Body of pancreas (tissue), 4 donors: Measurements from ENCODE around the gene HPX. TPM values are rescaled to one million over a fixed set of nuclear protein-coding genes. Genes with fewer than 3 reads are reported as not detected.

Experiments used
- ATAC-seq: fragments of 150-250 bp; one replicate; pipeline ENCODE4 v1.9.1; 2016
- DNase-seq, 4 donors: peaks; one replicate each; pipeline ENCODE4 v3.0.0-alpha.2; 2019
- H3K27ac ChIP-seq, 4 donors: fragments of 200-600 bp; sonication (generic); 1 replicate in 3 of 4; 2 replicates in 1 of 4; pipeline versions ENCODE4 v1.5.1 to v1.6.1; 2016 to 2019; ENCODE audit warnings: mild to moderate bottlenecking in 1 of 4, mixed read lengths in 1 of 4, moderate library complexity in 1 of 4
- H3K27me3 ChIP-seq, 2 donors: fragments of 200-600 bp; sonication (generic); one replicate each; pipeline ENCODE4 v1.6.0; 2016; ENCODE audit warnings: mild to moderate bottlenecking in 1 of 2
- H3K36me3 ChIP-seq, 2 donors: fragments of 200-600 bp; sonication (generic); replicated peaks in 1 of 2; 2 replicates each; pipeline ENCODE4 v1.5.1; 2016; ENCODE audit warnings: low read depth in 2 of 2; ENCODE audit not compliant: insufficient read depth in 1 of 2
- H3K4me1 ChIP-seq: fragments of 200-600 bp; sonication (generic); one replicate; pipeline ENCODE4 v1.6.0; 2016
- H3K4me3 ChIP-seq, 2 donors: fragments of 200-600 bp; sonication (generic); 1 replicate in 1 of 2; 2 replicates in 1 of 2; pipeline ENCODE4 v1.5.1; 2016 to 2019
- H3K9me3 ChIP-seq, 3 donors: fragments of 200-600 bp; sonication (generic); 1 replicate in 2 of 3; 2 replicates in 1 of 3; pipeline ENCODE4 v1.5.1; 2016
- CTCF ChIP-seq, 7 experiments: fragments of 450-650 bp in 4 of 7; fragments of 200-600 bp in 3 of 7; sonication (generic) in 3 of 7; IDR thresholded peaks; one replicate each; pipeline ENCODE4 v1.5.1; 2016 to 2019; ENCODE audit warnings: antibody characterized with exemption in 7 of 7
- POLR2A ChIP-seq, 3 donors: fragments of 450-650 bp; IDR thresholded peaks; one replicate each; pipeline ENCODE4 v1.6.1; 2016; ENCODE audit warnings: antibody characterized with exemption in 3 of 3, mild to moderate bottlenecking in 2 of 3
- WGBS, 2 donors: methylation state at CpG; one replicate each; pipeline ENCODE4 v1.1.5; 2017; 5-methylcytosine and 5-hydroxymethylcytosine counted together
- intact Hi-C: fragments of 100-400 bp; cut with DNase I; formaldehyde crosslinking; loops from one replicate; pipeline ENCODE4 v1.15.1; 2023
- total RNA-seq, 2 donors: library from RNA; depleted of rRNA; stranded (reverse); fragments of >200 nt; gene quantifications; one replicate each; pipeline ENCODE4 v1.1.0, GENCODE V29; 2016

HPX gene
- total RNA-seq, 2 donors from 2014 or later: 1.3 TPM; not detected in 1

- peaks cover 13% of the 10 kb centered on the region for H3K4me1 ChIP-seq
- DNase-seq: peak in 3 of 4 donors; percentile 26 to 54 (median 38)
- no peaks in the 10 kb centered on the region for H3K9me3 ChIP-seq
- peak; percentile 86 for ATAC-seq
- H3K27ac ChIP-seq: peak overlapping the region in 3 of 4 donors; percentile 41 to 59 (median 58)
- TF ChIP-seq POLR2A (IDR thresholded peaks at IDR 0.05) (no peak), CTCF (IDR thresholded peaks at IDR 0.05) (no peak)
- 45 to 57% methylated on average over 2 of the region's 2 CpGs for WGBS, 2 donors
- no peak overlapping the region for H3K4me3 ChIP-seq
- H3K36me3 ChIP-seq: peaks cover 13 to 16% of the 10 kb centered on the region in 2 donors
- intact Hi-C loops: no loop called here
- no peaks in the 10 kb centered on the region for H3K27me3 ChIP-seq
Measured at GRCh38 chr11:6458352-6459098, 17.7 kb upstream of the HPX start.

GRCh38 chr11:6457581-6458320 is 17.0 kb upstream of the HPX start:
- intact Hi-C loops: no loop called here
- WGBS, 2 donors: 84 to 88% methylated on average over 21 to 23 of the region's 26 CpGs
- ATAC-seq: peak; percentile 9
- H3K27me3 ChIP-seq: no peaks in the 10 kb centered on the region
- no peak overlapping the region for H3K4me3 ChIP-seq
- no peaks in the 10 kb centered on the region for H3K9me3 ChIP-seq
- H3K27ac ChIP-seq: peak overlapping the region; percentile 11 to 59 (median 50)
- H3K36me3 ChIP-seq: peaks cover 13 to 16% of the 10 kb centered on the region in 2 donors
- DNase-seq: no peak
- peaks cover 13% of the 10 kb centered on the region for H3K4me1 ChIP-seq
- TF ChIP-seq POLR2A (IDR thresholded peaks at IDR 0.05): no peak
- TF ChIP-seq CTCF (IDR thresholded peaks at IDR 0.05): no peak

- intact Hi-C loops: no loop called here
- no peak for ATAC-seq
- H3K27me3 ChIP-seq: no peaks in the 10 kb centered on the region
- peaks cover 13% of the 10 kb centered on the region for H3K4me1 ChIP-seq
- 94% methylated on average over 38 to 43 of the region's 56 CpGs for WGBS, 2 donors
- H3K4me3 ChIP-seq: no peak overlapping the region
- no peaks in the 10 kb centered on the region for H3K9me3 ChIP-seq
- peaks cover 13 to 16% of the 10 kb centered on the region in 2 donors for H3K36me3 ChIP-seq
- H3K27ac ChIP-seq: no peak overlapping the region
- DNase-seq: no peak
- TF ChIP-seq POLR2A (IDR thresholded peaks at IDR 0.05) (no peak), CTCF (IDR thresholded peaks at IDR 0.05) (no peak)
Measured at GRCh38 chr11:6456361-6457073, 15.7 kb upstream of the HPX start.

GRCh38 chr11:6455070-6455469 is 14.3 kb upstream of the HPX start:
- H3K27me3 ChIP-seq: no peaks in the 10 kb centered on the region
- H3K27ac ChIP-seq: no peak overlapping the region
- H3K4me3 ChIP-seq: no peak overlapping the region
- ATAC-seq (no peak), DNase-seq (no peak)
- peaks cover 17 to 26% of the 10 kb centered on the region in 2 donors for H3K36me3 ChIP-seq
- 66 to 81% methylated on average over 2 of the region's 2 CpGs for WGBS, 2 donors
- intact Hi-C loops: no loop called here
- TF ChIP-seq POLR2A (IDR thresholded peaks at IDR 0.05) (no peak), CTCF (IDR thresholded peaks at IDR 0.05) (no peak)
- H3K4me1 ChIP-seq: peaks cover 13% of the 10 kb centered on the region
- no peaks in the 10 kb centered on the region for H3K9me3 ChIP-seq
